HL-60/S4 treated with retinoic acid at 250 ng/mL for 4 days and 3 days (cell line): ENCODE results near the gene RANBP3.
"Not testable (repeated sequence)": the region's sequence is repeated elsewhere in the genome, so short reads cannot be mapped to it uniquely, and the experiment has no call there.

Source experiments
- in situ Hi-C: fragments of 300-500 bp; cut with MboI; formaldehyde crosslinking; loops from 2 replicates; pipeline ENCODE4 v1.7.0; 2022; ENCODE audit warnings: low sequenced_read_pairs

RANBP3 gene

DNA sequence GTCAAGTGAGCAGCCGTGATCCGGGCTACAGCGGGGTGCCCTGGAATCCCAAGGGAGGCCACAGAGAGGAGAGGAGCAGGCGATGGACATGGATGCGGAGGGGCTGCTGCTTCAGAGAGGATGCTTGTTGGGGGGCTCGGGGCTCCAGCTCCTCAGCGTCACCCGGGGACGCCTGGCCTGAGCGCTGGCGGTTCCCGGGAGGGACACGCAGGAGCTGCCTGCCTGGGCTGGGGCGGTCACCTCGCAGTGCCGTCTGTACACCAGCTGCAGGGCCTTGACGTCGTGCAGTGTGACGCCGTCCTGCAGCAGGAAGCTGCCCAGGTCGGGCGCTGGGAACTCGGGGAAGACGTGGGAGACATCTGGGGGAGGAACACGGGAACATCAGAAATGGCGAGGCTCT lies 29.9 kb upstream of the RANBP3 start:
- in situ Hi-C loops: no loop called here

DNA sequence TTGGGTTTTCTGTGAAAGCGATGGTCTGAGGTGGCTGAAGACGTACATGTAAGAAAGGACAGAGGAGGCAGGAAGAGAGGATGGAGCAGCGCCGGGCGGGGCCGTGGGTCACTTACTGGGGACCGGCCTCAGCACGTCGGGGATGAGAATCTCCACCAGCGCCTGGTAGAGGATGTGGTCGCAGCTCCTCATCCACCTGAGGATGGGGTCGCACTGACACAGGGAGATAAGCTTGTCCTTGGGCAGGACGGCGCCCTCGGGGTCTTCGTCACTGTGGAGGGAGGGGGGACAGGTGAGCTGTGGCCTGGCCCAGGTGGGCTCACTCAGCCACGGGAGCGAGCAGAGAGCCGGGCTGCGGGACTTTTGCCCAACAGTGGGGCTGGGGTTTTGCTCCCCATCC lies 29.0 kb upstream of the RANBP3 start:
- in situ Hi-C loops: no loop called here

GRCh38 chr19:6006070-6006446 lies 28.1 kb upstream of the RANBP3 start:
- in situ Hi-C loops: not testable (repeated sequence)

DNA sequence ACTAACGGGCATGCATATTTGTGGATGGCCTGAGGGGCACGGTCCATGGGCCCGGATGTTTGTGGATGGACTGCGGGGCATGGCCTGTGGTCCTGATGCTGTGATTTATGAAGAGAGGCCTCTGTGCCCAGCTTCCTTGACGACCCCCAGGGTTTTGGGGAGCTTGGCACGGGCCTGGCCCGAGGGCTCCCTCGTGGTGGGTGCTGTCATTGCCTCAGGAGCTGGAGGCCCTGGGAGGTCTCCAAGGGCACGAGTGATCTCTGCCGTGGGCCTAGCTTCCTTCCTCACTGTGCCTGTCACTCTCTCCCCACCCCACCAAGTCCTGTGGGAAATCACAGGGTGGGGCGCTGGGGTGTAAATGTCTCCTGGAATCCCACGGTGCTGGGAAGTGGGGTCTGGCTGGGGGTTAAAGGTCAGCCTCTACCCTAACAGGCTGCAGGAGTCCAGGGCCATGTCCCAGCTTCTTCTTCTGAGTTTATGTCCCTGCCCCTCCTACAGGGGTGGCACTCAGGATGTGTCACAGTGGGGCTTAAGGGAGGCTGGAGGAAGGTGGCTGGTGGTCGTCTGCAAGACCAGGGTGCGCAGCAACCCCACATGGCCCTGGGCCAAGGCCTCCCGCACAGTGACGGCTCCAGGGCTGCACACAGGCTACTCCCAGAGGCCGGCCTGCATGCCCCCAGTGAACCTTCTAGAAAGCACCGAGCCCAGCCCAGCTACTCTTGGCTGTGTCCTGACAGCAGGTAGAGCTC lies 27.6 kb upstream of the RANBP3 start:
- in situ Hi-C loops: no loop called here

- in situ Hi-C loops: no loop called here
Observed at GRCh38 chr19:6003976-6004375, 26.0 kb upstream of the RANBP3 start.

- in situ Hi-C loops: no loop called here
Observed at GRCh38 chr19:6002591-6002990, 24.7 kb upstream of the RANBP3 start.

- in situ Hi-C loops: no loop called here
Observed at GRCh38 chr19:6000228-6000847, 22.4 kb upstream of the RANBP3 start.

DNA sequence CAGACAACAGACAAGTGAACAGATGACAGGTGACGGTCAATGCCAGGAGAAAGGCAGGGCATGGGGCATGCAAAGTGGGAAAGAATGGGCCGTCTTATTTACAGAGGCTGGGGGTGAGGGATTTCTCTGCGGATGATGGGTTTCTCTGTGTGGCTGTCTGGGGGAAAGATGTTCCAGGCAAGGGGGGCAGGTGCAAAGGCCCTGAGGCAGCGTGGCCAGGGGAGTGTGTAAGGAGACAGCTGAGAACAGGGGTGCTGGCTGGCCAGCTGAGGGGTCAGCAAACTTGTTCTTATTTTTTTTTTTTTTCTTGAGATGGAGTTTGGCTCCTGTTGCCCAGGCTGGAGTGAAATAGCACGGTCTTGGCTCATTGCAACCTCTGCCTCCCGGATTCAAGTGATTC lies 21.8 kb upstream of the RANBP3 start:
- in situ Hi-C loops: no loop called here

DNA sequence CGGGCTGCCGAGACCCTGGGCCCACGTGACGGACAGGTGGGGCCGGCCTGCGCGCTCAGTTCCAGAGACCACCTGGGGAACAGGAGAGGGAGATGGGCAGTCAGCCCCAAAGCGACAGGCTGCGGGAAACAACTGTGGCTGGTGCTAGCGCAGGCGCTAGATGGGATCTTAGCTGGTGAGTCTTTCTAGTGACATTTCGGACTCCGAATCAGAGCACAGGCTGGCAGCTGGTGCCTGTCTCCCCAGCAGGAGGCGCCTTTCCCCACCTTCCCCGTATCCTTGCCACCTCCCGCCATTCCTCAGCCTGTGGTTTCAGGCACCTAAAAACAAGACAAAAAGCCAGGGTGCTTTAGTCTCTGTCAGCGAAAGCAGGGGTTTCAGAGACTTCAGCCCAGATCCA lies 19.4 kb upstream of the RANBP3 start:
- in situ Hi-C loops: no loop called here

DNA sequence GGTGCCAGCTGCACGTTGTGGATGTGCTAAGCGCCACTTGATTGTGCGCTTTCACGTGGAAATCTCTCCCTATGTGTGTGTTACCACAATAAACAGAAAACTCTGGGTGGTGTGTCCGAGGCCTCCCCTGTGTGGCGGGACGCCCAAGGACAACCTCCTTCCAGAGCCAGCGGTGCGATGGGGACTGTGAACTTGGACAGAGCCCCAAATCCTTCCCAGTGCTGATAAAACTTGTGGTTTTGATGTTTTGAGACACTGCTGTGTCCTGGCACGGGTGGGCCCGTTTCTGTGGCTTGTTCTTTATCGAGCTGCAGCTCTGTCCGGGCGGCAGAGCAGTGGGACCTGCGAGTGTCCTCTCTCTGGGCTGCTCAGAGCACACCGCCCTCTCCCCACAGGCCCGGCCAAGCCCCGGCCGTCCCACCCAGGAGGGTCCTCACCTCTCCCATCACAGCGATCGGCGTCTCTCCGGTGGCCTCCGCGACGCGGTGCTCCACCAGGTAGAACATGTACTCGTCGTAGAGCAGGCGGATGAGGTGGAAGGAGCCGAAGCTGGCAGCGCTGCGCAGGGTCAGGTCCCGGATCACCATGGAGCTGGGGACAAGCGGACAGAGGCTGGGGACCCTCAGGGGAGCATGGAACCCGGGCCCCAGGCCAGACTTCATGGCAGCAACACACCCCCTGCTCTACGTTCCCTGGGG lies 18.8 kb upstream of the RANBP3 start:
- in situ Hi-C loops: no loop called here

DNA sequence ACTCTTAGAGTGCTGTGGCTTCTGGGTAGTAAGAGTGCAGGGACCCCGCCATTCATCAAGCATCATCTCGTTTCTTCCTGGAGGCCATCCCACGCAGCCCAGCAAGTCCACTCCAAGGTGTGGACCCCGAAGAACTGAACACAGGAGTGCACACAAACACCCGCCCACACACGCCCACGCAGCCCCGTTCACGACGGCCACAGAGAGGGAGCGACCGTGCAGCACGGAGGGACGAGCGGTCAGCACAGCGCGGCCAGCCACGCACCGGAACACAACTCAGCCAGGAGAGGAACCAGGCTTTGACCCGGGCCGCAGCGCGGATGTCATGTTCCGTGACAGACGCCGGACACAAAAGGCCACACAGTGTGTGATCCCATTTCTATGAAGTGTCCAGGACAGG lies 18.2 kb upstream of the RANBP3 start:
- in situ Hi-C loops: no loop called here

DNA sequence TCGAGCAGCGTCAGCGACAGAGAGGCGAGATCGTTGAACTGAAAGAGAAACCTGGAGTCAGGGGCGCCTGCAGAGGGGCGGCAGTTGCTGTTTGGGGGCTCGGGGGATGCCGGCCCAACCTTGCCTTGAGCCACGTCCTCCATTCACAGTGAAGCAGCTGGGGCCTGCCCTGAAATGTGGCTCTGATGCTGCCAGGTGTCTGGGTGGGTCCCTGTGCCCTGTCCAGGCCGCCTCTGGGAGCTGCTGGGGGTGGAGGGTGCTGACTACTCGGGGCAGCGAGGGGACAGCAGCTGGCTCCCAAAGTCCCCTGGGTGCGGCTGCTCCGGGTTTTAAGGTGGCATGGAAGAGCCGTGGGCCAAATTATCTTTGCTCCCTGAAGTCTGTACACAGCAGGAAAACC lies 17.7 kb upstream of the RANBP3 start:
- in situ Hi-C loops: no loop called here

- in situ Hi-C loops: no loop called here
Observed at GRCh38 chr19:5994405-5995165, 16.6 kb upstream of the RANBP3 start.

GRCh38 chr19:5993648-5994358 lies 15.9 kb upstream of the RANBP3 start:
- in situ Hi-C loops: no loop called here

DNA sequence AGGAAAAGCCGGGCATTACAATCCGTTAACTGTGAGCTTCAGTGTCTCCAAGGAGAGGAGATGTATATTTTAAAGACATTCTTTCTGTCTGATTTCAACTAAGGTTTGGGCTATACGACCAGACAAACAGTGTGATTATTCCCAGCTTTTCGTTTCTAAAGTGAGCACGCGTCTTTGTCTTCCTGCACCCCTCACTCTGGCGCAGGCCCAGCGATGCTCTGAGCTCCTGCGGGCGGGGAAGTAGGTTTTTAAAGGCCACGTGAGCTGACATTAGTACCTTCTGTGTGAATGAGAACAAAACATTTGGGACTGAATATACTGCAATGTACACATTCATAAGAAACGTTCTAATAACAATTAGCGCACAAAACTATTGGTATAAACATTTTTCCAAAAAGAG lies 15.3 kb upstream of the RANBP3 start:
- in situ Hi-C loops: no loop called here

DNA sequence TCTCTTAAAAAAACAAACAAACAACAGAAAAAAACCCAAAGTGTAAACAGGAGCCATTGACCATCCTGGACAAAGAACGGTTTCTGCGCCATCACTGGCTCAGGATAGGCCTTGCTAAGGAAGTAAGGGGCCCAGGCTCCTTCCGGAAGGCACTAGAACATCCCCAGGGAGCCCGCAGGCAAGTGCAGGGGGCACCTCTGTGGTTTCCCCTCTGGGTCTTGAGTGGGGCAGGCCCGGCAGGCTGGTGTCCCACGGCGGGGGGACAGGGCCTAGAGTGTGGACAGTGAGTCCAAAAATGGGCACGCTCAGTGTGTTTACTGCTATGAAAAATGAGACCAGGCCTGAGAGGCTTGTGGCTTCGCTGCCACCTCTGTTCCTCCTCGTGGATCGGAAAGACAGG lies 14.8 kb upstream of the RANBP3 start:
- in situ Hi-C loops: no loop called here

- in situ Hi-C loops: no loop called here
Observed at GRCh38 chr19:5991244-5991838, 13.4 kb upstream of the RANBP3 start.

DNA sequence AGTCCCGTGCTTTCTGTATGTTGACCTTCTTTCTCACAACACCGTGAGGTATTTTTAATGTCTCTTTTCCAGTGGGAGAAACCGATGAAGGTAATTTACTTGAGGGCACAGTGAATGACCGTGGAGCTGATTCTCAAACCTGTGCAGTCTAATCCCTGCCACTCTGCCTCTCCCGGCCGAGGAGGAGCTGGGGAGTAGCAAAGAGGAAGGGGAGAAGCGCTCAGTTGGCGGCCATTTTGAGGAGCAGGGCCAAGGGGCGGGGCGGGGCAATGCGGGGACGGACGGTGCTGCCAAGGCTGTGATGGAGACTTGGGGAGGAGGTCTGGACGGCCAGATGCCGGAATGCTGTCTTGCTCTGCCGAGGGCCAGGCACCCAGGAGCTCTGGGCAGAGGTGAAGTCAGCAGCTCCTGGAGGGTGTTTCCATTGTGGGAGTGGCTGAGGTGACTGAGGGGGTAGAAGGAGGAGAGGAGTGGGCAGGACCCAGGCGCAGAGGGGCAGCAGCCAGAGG lies 12.4 kb upstream of the RANBP3 start:
- in situ Hi-C loops: no loop called here

DNA sequence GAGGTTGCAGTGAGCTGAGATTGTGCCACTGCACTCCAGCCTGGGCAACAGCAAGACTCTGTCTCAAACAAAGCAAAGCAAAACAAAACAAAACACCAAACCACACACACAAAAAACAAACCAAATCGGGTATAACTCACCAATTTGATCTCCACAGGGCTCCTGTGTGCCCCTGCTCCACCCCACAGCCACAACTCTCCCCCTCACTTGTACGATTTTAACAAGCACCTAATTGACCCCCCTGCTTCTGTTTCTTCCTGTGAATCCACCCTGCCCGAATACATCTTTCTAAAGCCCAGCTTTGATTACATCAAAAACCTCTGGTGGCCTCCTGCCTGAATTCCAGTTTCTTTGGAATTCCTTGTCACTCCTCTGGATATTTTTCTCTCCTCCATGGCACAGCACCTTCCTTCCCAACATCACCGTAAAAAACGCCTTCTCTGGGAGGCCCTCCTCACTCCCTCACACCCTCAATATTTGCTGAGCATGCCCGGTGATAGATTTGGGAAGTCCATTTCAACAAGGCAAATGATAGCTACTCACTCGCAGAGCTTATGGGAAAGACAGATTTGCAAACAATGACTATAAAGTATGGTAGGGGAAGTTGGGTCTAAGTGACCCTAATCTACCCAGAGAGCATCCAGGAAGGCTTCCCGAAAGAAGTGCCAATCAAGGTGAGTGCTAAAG lies 11.6 kb upstream of the RANBP3 start:
- in situ Hi-C loops: no loop called here
